Kidney epithelial cell (primary cell): ENCODE results near the gene C19orf81. TPM values are rescaled to one million over a fixed set of nuclear protein-coding genes. Genes with fewer than 3 reads are reported as not detected.

Experiments
- DNase-seq: peaks from one replicate; pipeline ENCODE4 v3.0.0-alpha.2; 2010; ENCODE audit warnings: low read depth
- H3K27me3 ChIP-seq: 2 replicates; pipeline ENCODE4 v1.6.0; 2011; ENCODE audit warnings: low read length; ENCODE audit not compliant: control insufficient read depth, insufficient read depth
- H3K36me3 ChIP-seq: 2 replicates; pipeline ENCODE4 v1.5.1; 2011; ENCODE audit warnings: low read length; ENCODE audit not compliant: control insufficient read depth, insufficient read depth
- H3K4me3 ChIP-seq: 2 replicates; pipeline ENCODE4 v1.5.1; 2011; ENCODE audit warnings: low read depth, mild to moderate bottlenecking, control low read depth, low read length
- CTCF ChIP-seq: IDR thresholded peaks from 2 replicates; pipeline ENCODE4 v1.5.1; 2011; ENCODE audit warnings: mild to moderate bottlenecking, moderate library complexity, low read length, control low read depth, inconsistent platforms; ENCODE audit not compliant: insufficient read depth, poor library complexity, severe bottlenecking
- total RNA-seq: library from RNA; depleted of rRNA; stranded (reverse); fragments of >200 nt; gene quantifications from 2 replicates; pipeline ENCODE4 v1.2.3, GENCODE V29; 2015

The C19orf81 gene
- total RNA-seq, 1 donor from 2014 or later = 16.5 TPM

- peak within 1 kb of the TSS; percentile 49 for H3K4me3 ChIP-seq
Measured at GRCh38 chr19:50639121-50640112, 9.8 kb upstream of the C19orf81 start, which contains the start of gene SYT3. Gene SYT3 (minus strand): TSS chr19:50639881. CDS start chr19:50637411, 2,470 bp downstream.

DNA sequence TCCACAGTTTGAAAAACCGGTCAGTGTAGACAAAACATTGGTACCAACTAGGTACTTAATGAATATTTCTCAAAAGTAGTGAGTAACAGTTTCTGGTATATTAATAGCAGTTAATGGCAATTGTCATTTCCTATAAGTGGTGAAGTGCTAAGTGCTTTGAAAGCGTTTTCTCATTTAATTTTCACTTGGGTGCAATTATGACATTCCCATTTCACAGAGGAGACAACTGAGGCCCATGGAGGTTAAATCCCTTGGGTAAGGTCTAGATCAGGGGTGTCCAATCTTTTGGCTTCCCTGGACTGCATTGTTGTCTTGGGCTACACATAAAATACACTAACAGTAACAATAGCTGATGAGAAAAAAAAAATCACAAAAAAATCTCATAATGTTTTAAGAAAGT, 8.9 kb upstream of the C19orf81 start:
- TF ChIP-seq CTCF = no peak

More at GRCh38 chr19:50639121-50640112, 9.8 kb upstream of the C19orf81 start, which contains the start of gene SYT3:
- Histone ChIP-seq H3K27me3 (peaks cover 26% of the 10 kb centered on the region), H3K36me3 (no peaks in the 10 kb centered on the region)
- no peak for DNase-seq
- TF ChIP-seq CTCF = no peak

DNA sequence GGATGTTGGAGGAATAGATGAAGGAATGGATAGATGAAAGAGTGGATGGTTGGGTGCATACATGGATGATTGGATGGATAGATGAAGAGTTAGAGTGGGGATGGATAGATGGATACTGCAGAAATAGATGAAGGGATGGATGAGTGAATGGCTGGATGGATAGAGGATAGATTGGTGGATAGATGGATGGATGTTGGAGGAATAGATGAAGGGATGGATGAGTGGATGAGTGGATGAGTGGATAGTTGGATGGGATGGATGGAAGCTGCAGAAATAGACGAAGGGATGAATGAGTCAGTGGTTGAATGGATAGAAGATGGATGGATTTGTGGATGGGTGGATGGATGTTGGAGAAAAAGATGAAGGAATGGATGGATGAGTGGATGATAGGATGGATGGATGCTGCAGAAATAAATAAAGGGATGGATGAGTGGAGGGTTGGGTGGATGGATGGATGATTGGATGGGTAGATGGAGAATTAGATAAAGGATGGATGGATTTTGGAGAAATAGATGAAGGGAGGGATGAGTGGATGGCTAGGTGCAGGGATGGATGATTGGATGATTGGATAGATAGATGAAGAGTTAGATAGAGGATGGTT, 4.8 kb upstream of the C19orf81 start:
- TF ChIP-seq CTCF = no peak
- H3K36me3 ChIP-seq = no peaks in the 10 kb centered on the region
- no peak overlapping the region for H3K4me3 ChIP-seq
- peaks cover 6% of the 10 kb centered on the region for H3K27me3 ChIP-seq
- DNase-seq = no peak

More for the DNA sequence above, 8.9 kb upstream of the C19orf81 start:
- H3K4me3 ChIP-seq = no peak overlapping the region
- no peaks in the 10 kb centered on the region for H3K36me3 ChIP-seq
- DNase-seq = no peak
- peaks cover 26% of the 10 kb centered on the region for H3K27me3 ChIP-seq

DNA sequence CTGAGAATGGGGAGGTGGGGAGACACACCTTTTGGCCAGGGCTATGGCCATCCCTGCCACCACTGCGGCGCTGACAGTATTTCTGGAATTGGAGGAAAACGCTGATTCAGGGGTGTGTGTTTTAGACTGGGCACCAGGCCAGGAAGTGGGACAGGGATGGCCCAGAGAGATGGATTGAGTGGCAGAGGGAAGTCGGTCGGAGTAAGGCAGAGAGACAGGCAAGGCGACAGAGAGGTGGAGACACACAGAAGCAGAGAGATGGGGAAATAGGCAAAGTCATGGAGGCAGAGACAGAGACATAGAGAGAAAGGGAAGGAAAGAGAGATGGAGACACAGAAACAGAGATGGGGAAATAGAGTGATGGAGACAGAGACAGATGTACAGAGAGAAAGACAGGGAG, 4.1 kb upstream of the C19orf81 start:
- no peak overlapping the region for H3K4me3 ChIP-seq
- no peak for DNase-seq
- H3K27me3 ChIP-seq = peaks cover under 1% of the 10 kb centered on the region
- TF ChIP-seq CTCF = no peak
- H3K36me3 ChIP-seq = no peaks in the 10 kb centered on the region

- no peak for TF ChIP-seq CTCF
- no peaks in the 10 kb centered on the region for H3K36me3 ChIP-seq
- no peaks in the 10 kb centered on the region for H3K27me3 ChIP-seq
- DNase-seq = peak; percentile 18
- H3K4me3 ChIP-seq = no peak overlapping the region
Measured at GRCh38 chr19:50646074-50646807, 3.0 kb upstream of the C19orf81 start.
